IMR-90 (cell line): ENCODE measurements around the gene EPHB1. TPM values are rescaled to one million over a fixed set of nuclear protein-coding genes. Genes with fewer than 3 reads are reported as not detected.

Experiments used
- ATAC-seq: fragments of 200-7000 bp; cut with Tn5 transposase; 2 replicates; pipeline ENCODE4 v1.9.1; 2020; ENCODE audit warnings: low read depth, mild to moderate bottlenecking, moderate library complexity
- BruUV-seq: library from RNA; stranded (reverse); fragments of 400-500 nt; replicated peaks from 2 replicates; lab custom pipeline; 2021; lab: Mats Ljungman, UMichigan
- CTCF ChIA-PET: fragments of 300-600 bp; formaldehyde crosslinking; extraction: SDS; loops from one replicate; lab custom pipeline; 2021; ENCODE audit warnings: antibody characterized with exemption; lab: Yijun Ruan, JAX
- POLR2A ChIA-PET: fragments of 300-600 bp; sonication (Branson Sonifier 250); formaldehyde crosslinking; loops from one replicate; lab custom pipeline; 2022; ENCODE audit warnings: antibody characterized with exemption; ENCODE audit not compliant: unreplicated experiment; lab: Charles Lee
- DNase-seq: peaks from one replicate; pipeline ENCODE4 v3.0.0; 2013
- H2AFZ ChIP-seq: replicated peaks from 2 replicates; pipeline ENCODE3; 2013; ENCODE audit warnings: low read length, mild to moderate bottlenecking; ENCODE audit not compliant: poor library complexity
- H2AK5ac ChIP-seq: 2 replicates; pipeline ENCODE4 v1.6.1; 2013; ENCODE audit warnings: low read depth, low read length, inconsistent platforms
- H2AK9ac ChIP-seq: replicated peaks from 2 replicates; pipeline ENCODE3; 2013; ENCODE audit warnings: mild to moderate bottlenecking, low read depth, low read length, moderate library complexity; ENCODE audit not compliant: poor library complexity
- H2BK120ac ChIP-seq: 2 replicates; pipeline ENCODE4 v1.6.1; 2013; ENCODE audit warnings: low read depth, low read length, inconsistent platforms
- H2BK15ac ChIP-seq: 3 replicates; pipeline ENCODE4 v1.6.1; 2013; ENCODE audit warnings: low read depth, low read length, inconsistent platforms
- H2BK20ac ChIP-seq: 2 replicates; pipeline ENCODE4 v1.6.1; 2013; ENCODE audit warnings: low read depth, mild to moderate bottlenecking, inconsistent platforms, low read length, moderate library complexity
- H2BK5ac ChIP-seq: 2 replicates; pipeline ENCODE4 v1.6.1; 2013; ENCODE audit warnings: mild to moderate bottlenecking, low read depth, low read length, inconsistent platforms; ENCODE audit not compliant: poor library complexity, severe bottlenecking
- H3K14ac ChIP-seq: replicated peaks from 2 replicates; pipeline ENCODE4 v1.6.1; 2013; ENCODE audit warnings: low read depth, low read length, inconsistent platforms
- H3K18ac ChIP-seq: 2 replicates; pipeline ENCODE4 v1.6.1; 2013; ENCODE audit warnings: low read depth, low read length, control low read depth
- H3K23ac ChIP-seq: 2 replicates; pipeline ENCODE4 v1.6.1; 2013; ENCODE audit warnings: low read depth, low read length, inconsistent platforms
- H3K27ac ChIP-seq: 2 replicates; pipeline ENCODE4 v1.5.1; 2013; ENCODE audit warnings: mild to moderate bottlenecking, control low read depth, low read length; ENCODE audit not compliant: insufficient read depth
- H3K27me3 ChIP-seq: 2 replicates; pipeline ENCODE4 v1.6.1; 2013; ENCODE audit warnings: low read length; ENCODE audit not compliant: control insufficient read depth, insufficient read depth
- H3K36me3 ChIP-seq: 2 replicates; pipeline ENCODE4 v1.6.1; 2013; ENCODE audit warnings: low read length, mixed read lengths; ENCODE audit not compliant: control insufficient read depth, insufficient read depth
- H3K4ac ChIP-seq: 2 replicates; pipeline ENCODE4 v1.6.1; 2013; ENCODE audit warnings: low read depth, low read length, inconsistent platforms
- H3K4me1 ChIP-seq: 2 replicates; pipeline ENCODE4 v1.6.1; 2013; ENCODE audit warnings: low read length, mixed read lengths; ENCODE audit not compliant: control insufficient read depth, insufficient read depth
- H3K4me2 ChIP-seq: 2 replicates; pipeline ENCODE4 v1.6.1; 2013; ENCODE audit warnings: low read depth, mild to moderate bottlenecking, control low read depth, low read length, moderate library complexity
- H3K4me3 ChIP-seq: 2 replicates; pipeline ENCODE4 v1.5.1; 2013; ENCODE audit warnings: low read depth, mild to moderate bottlenecking, control low read depth, low read length, moderate library complexity; ENCODE audit not compliant: insufficient read depth
- H3K56ac ChIP-seq: 2 replicates; pipeline ENCODE4 v1.6.1; 2013; ENCODE audit warnings: low read length, inconsistent platforms; ENCODE audit not compliant: insufficient read depth; ENCODE audit errors: extremely low read depth
- H3K79me1 ChIP-seq, 2 experiments: 2 replicates each; pipeline ENCODE4 v1.6.1; 2013; ENCODE audit warnings: low read length in 2 of 2, inconsistent platforms in 1 of 2, low read depth in 1 of 2
- H3K9ac ChIP-seq: 2 replicates; pipeline ENCODE4 v1.6.1; 2013; ENCODE audit warnings: low read depth, low read length, control low read depth
- H3K9me1 ChIP-seq: 2 replicates; pipeline ENCODE4 v1.6.1; 2013; ENCODE audit warnings: low read length, inconsistent platforms; ENCODE audit not compliant: insufficient read depth
- H3K9me3 ChIP-seq: 2 replicates; pipeline ENCODE4 v1.6.1; 2013; ENCODE audit warnings: low read length; ENCODE audit not compliant: control insufficient read depth, insufficient read depth
- H4K20me1 ChIP-seq: 2 replicates; pipeline ENCODE4 v1.6.1; 2013; ENCODE audit warnings: low read length, inconsistent platforms; ENCODE audit not compliant: insufficient read depth
- H4K5ac ChIP-seq: 2 replicates; pipeline ENCODE4 v1.6.1; 2013; ENCODE audit warnings: mild to moderate bottlenecking, low read depth, low read length, control low read depth
- H4K8ac ChIP-seq, 2 experiments: 2 replicates each; pipeline ENCODE4 v1.6.1; 2013; ENCODE audit warnings: low read depth in 2 of 2, low read length in 2 of 2, control low read depth in 1 of 2, inconsistent platforms in 1 of 2
- H4K91ac ChIP-seq: 2 replicates; pipeline ENCODE4 v1.6.1; 2013; ENCODE audit warnings: low read depth, low read length, inconsistent platforms; ENCODE audit not compliant: insufficient read depth
- BHLHE40 ChIP-seq: fragments of 150-350 bp; IDR thresholded peaks from 2 replicates; pipeline ENCODE4 v1.6.1; 2016; ENCODE audit warnings: mild to moderate bottlenecking, low read depth, low read length
- CEBPB ChIP-seq: IDR thresholded peaks from 2 replicates; pipeline ENCODE4 v1.6.1; 2012; ENCODE audit warnings: low read depth, low read length, improper control_type of control experiment
- CHD1 ChIP-seq: IDR thresholded peaks from 2 replicates; pipeline ENCODE4 v1.6.1; 2012; ENCODE audit warnings: low read depth, low read length, improper control_type of control experiment
- CTCF ChIP-seq: conservative IDR thresholded peaks from 2 replicates; pipeline ENCODE4 v1.5.1; 2012; ENCODE audit warnings: mild to moderate bottlenecking, low read depth, low read length, improper control_type of control experiment
- ELK1 ChIP-seq: fragments of 150-350 bp; IDR thresholded peaks from 2 replicates; pipeline ENCODE4 v1.6.1; 2016; ENCODE audit warnings: low read depth, mild to moderate bottlenecking, low read length, moderate library complexity, borderline replicate concordance
- FOS ChIP-seq: fragments of 150-350 bp; IDR thresholded peaks from 2 replicates; pipeline ENCODE4 v1.6.1; 2016; ENCODE audit warnings: low read depth, low read length
- MAFK ChIP-seq: IDR thresholded peaks from 2 replicates; pipeline ENCODE4 v1.6.1; 2012; ENCODE audit warnings: low read depth, low read length, improper control_type of control experiment
- MAZ ChIP-seq: IDR thresholded peaks from 2 replicates; pipeline ENCODE4 v1.6.1; 2012; ENCODE audit warnings: low read depth, mild to moderate bottlenecking, low read length, improper control_type of control experiment, moderate library complexity, borderline replicate concordance
- MXI1 ChIP-seq: IDR thresholded peaks from 2 replicates; pipeline ENCODE4 v1.6.1; 2012; ENCODE audit warnings: low read depth, mild to moderate bottlenecking, low read length, moderate library complexity, borderline replicate concordance
- NFE2L2 ChIP-seq: fragments of 150-350 bp; IDR thresholded peaks from 2 replicates; pipeline ENCODE4 v1.6.1; 2016; ENCODE audit warnings: low read depth, mild to moderate bottlenecking, low read length
- POLR2A ChIP-seq: IDR thresholded peaks from 2 replicates; pipeline ENCODE4 v1.6.1; 2012; ENCODE audit warnings: mild to moderate bottlenecking, low read depth, low read length
- RAD21 ChIP-seq: IDR thresholded peaks from 2 replicates; pipeline ENCODE4 v1.6.1; 2012; ENCODE audit warnings: low read length, improper control_type of control experiment
- RCOR1 ChIP-seq: IDR thresholded peaks from 2 replicates; pipeline ENCODE4 v1.6.1; 2012; ENCODE audit warnings: mild to moderate bottlenecking, low read length, improper control_type of control experiment; ENCODE audit not compliant: insufficient replicate concordance
- RFX5 ChIP-seq: IDR thresholded peaks from 2 replicates; pipeline ENCODE4 v1.8.0; 2012; ENCODE audit warnings: low read depth, mild to moderate bottlenecking, low read length, moderate library complexity
- SMC3 ChIP-seq: fragments of 150-350 bp; IDR thresholded peaks from 2 replicates; pipeline ENCODE4 v1.6.1; 2016; ENCODE audit warnings: low read depth, mild to moderate bottlenecking, antibody characterized with exemption, low read length, moderate library complexity
- USF2 ChIP-seq: fragments of 150-350 bp; IDR thresholded peaks from 2 replicates; pipeline ENCODE4 v1.6.1; 2017; ENCODE audit warnings: mild to moderate bottlenecking, antibody characterized with exemption, low read length, low read depth
- WGBS, 2 experiments: methylation state at CpG; one replicate each; pipeline versions ENCODE4 v1.1.5 to v1.1.7; 2013; ENCODE audit warnings: missing lambda C conversion rate in 2 of 2; ENCODE audit not compliant: insufficient read length in 1 of 2; ENCODE audit errors: extremely low coverage in 2 of 2; 5-methylcytosine and 5-hydroxymethylcytosine counted together
- dilution Hi-C: fragments of 300-500 bp; cut with HindIII; formaldehyde crosslinking; loops from one replicate; pipeline ENCODE4 v1.14.3; 2018; ENCODE audit warnings: low sequenced_read_pairs; ENCODE audit not compliant: unreplicated experiment
- in situ Hi-C: fragments of 300-500 bp; cut with MboI; formaldehyde crosslinking; loops from 3 replicates; pipeline ENCODE4 v1.14.3; 2019; ENCODE audit warnings: low sequenced_read_pairs, inconsistent platforms, mixed read lengths
- intact Hi-C: fragments of 100-400 bp; cut with micrococcal nuclease; formaldehyde crosslinking; loops from 2 replicates; pipeline ENCODE4 v1.10.0; 2022
- polyA plus RNA-seq, 3 experiments: library from polyadenylated mRNA; depleted of rRNA; stranded (reverse); fragments of >200 nt; gene quantifications; 2 replicates each; pipeline ENCODE4 v1.2.3, GENCODE V29; 2012; ENCODE audit warnings: low replicate concordance in 1 of 3
- total RNA-seq: library from RNA; depleted of rRNA; stranded (reverse); fragments of >200 nt; gene quantifications from 2 replicates; pipeline ENCODE4 v1.2.3, GENCODE V29; 2012

EPHB1 gene
- total and polyA plus RNA-seq, 2 of the 4 experiments (the other 2 are of a cell fraction): 0.17 to 0.36 TPM

- no peak overlapping the region for H2BK5ac ChIP-seq
- no peak overlapping the region for H3K4me3 ChIP-seq
- in situ Hi-C loops (no loop called here), intact Hi-C loops (no loop called here), dilution Hi-C loops (no loop called here)
- H3K4me1 ChIP-seq: no peaks in the 10 kb centered on the region
- H2AK9ac ChIP-seq: no peak overlapping the region
- H3K27me3 ChIP-seq: no peaks in the 10 kb centered on the region
- H3K27ac ChIP-seq: no peak overlapping the region
- no peaks in the 10 kb centered on the region for H4K20me1 ChIP-seq
- H3K36me3 ChIP-seq: no peaks in the 10 kb centered on the region
- H4K5ac ChIP-seq: no peak overlapping the region
- H2BK120ac ChIP-seq: no peak overlapping the region
- H3K4me2 ChIP-seq: no peak overlapping the region
- DNase-seq (no peak), ATAC-seq (no peak)
- H3K4ac ChIP-seq: no peak overlapping the region
- H2AFZ ChIP-seq: no peak overlapping the region
- H3K23ac ChIP-seq: no peak overlapping the region
- no peak overlapping the region for H2BK20ac ChIP-seq
- H3K14ac ChIP-seq: no peak overlapping the region
- H3K79me1 ChIP-seq: no peaks in the 10 kb centered on the region
- no peak overlapping the region for H3K9ac ChIP-seq
- no TSS peak for BruUV-seq
- H2BK15ac ChIP-seq: no peak overlapping the region
- TF ChIP-seq MAFK: no peak
- TF ChIP-seq NFE2L2: no peak
- TF ChIP-seq MAZ: no peak
- no peak for TF ChIP-seq POLR2A
- TF ChIP-seq BHLHE40: no peak
- no peak for TF ChIP-seq RFX5
- TF ChIP-seq RCOR1: no peak
- no peak for TF ChIP-seq RAD21
- TF ChIP-seq MXI1: no peak
- no peak for TF ChIP-seq CEBPB
- no peak for TF ChIP-seq SMC3
- TF ChIP-seq CHD1: no peak
- no peak for TF ChIP-seq ELK1
- TF ChIP-seq CTCF: no peak
- TF ChIP-seq FOS: no peak
- no peak for TF ChIP-seq USF2
- H3K9me1 ChIP-seq: no peaks in the 10 kb centered on the region
- no peak overlapping the region for H3K56ac ChIP-seq
- H2AK5ac ChIP-seq: no peak overlapping the region
- no peak overlapping the region for H4K8ac ChIP-seq
- H4K91ac ChIP-seq: no peak overlapping the region
- WGBS, 2 experiments: 70% methylated on average over 4 of the region's 9 CpGs; no CpG with 5 or more reads in 1 of the 2 experiments
- H3K9me3 ChIP-seq: no peaks in the 10 kb centered on the region
- H3K18ac ChIP-seq: no peak overlapping the region
- ChIA-PET CTCF (no interaction called here), POLR2A (no interaction called here)
Observed at GRCh38 chr3:134846084-134846483, 51.0 kb downstream of the EPHB1 start.
